ENCODE data around the gene NRG3.

NRG3 gene

GRCh38 chr10:82888809-82889455, 1013.9 kb downstream of the NRG3 start:
- no peaks in the 10 kb centered on the region for H3K36me3 Mint-ChIP-seq (ENCODE audit: low read depth)
- no peak overlapping the region for H3K4me3 Mint-ChIP-seq
- no peaks in the 10 kb centered on the region for H3K4me1 Mint-ChIP-seq (ENCODE audit: low read depth)
- no peaks in the 10 kb centered on the region for H3K9me3 Mint-ChIP-seq
- no peaks in the 10 kb centered on the region for H3K27me3 Mint-ChIP-seq
- no peak overlapping the region for H3K27ac Mint-ChIP-seq
- intact Hi-C loops (cut with micrococcal nuclease) = no loop called here

GRCh38 chr10:82889728-82890127, 1014.7 kb downstream of the NRG3 start:
- intact Hi-C loops (cut with micrococcal nuclease) = no loop called here
- Mint-ChIP-seq H3K27me3 (no peaks in the 10 kb centered on the region), H3K9me3 (no peaks in the 10 kb centered on the region), H3K27ac (no peak overlapping the region), H3K4me1 (ENCODE audit: low read depth) (no peaks in the 10 kb centered on the region), H3K4me3 (no peak overlapping the region), H3K36me3 (ENCODE audit: low read depth) (no peaks in the 10 kb centered on the region)

- intact Hi-C loops (cut with micrococcal nuclease) = no loop called here
- H3K27me3 Mint-ChIP-seq = no peaks in the 10 kb centered on the region
- no peaks in the 10 kb centered on the region for H3K4me1 Mint-ChIP-seq (ENCODE audit: low read depth)
- H3K4me3 Mint-ChIP-seq = no peak overlapping the region
- no peaks in the 10 kb centered on the region for H3K9me3 Mint-ChIP-seq
- H3K36me3 Mint-ChIP-seq (ENCODE audit: low read depth) = no peaks in the 10 kb centered on the region
- H3K27ac Mint-ChIP-seq = no peak overlapping the region
Measured at GRCh38 chr10:82890573-82890972, 1015.6 kb downstream of the NRG3 start.

- H3K36me3 Mint-ChIP-seq (ENCODE audit: low read depth) = no peaks in the 10 kb centered on the region
- intact Hi-C loops (cut with micrococcal nuclease) = no loop called here
- no peaks in the 10 kb centered on the region for H3K4me1 Mint-ChIP-seq (ENCODE audit: low read depth)
- no peak overlapping the region for H3K27ac Mint-ChIP-seq
- H3K9me3 Mint-ChIP-seq = no peaks in the 10 kb centered on the region
- H3K4me3 Mint-ChIP-seq = no peak overlapping the region
- no peaks in the 10 kb centered on the region for H3K27me3 Mint-ChIP-seq
Measured at GRCh38 chr10:82908096-82908495, 1033.1 kb downstream of the NRG3 start.

- H3K27me3 Mint-ChIP-seq = no peaks in the 10 kb centered on the region
- H3K4me3 Mint-ChIP-seq = no peak overlapping the region
- no peak overlapping the region for H3K27ac Mint-ChIP-seq
- H3K9me3 Mint-ChIP-seq = no peaks in the 10 kb centered on the region
- no peaks in the 10 kb centered on the region for H3K4me1 Mint-ChIP-seq (ENCODE audit: low read depth)
- intact Hi-C loops (cut with micrococcal nuclease) = no loop called here
- H3K36me3 Mint-ChIP-seq (ENCODE audit: low read depth) = no peaks in the 10 kb centered on the region
Measured at GRCh38 chr10:82908751-82909150, 1033.8 kb downstream of the NRG3 start.

- Mint-ChIP-seq H3K4me3 (no peak overlapping the region), H3K4me1 (ENCODE audit: low read depth) (no peaks in the 10 kb centered on the region), H3K27ac (no peak overlapping the region), H3K9me3 (no peaks in the 10 kb centered on the region), H3K36me3 (ENCODE audit: low read depth) (no peaks in the 10 kb centered on the region), H3K27me3 (no peaks in the 10 kb centered on the region)
- intact Hi-C loops (cut with micrococcal nuclease) = no loop called here
Measured at GRCh38 chr10:82910301-82910700, 1035.3 kb downstream of the NRG3 start.

- H3K4me3 Mint-ChIP-seq = no peak overlapping the region
- H3K9me3 Mint-ChIP-seq = no peaks in the 10 kb centered on the region
- no peaks in the 10 kb centered on the region for H3K27me3 Mint-ChIP-seq
- H3K27ac Mint-ChIP-seq = no peak overlapping the region
- H3K4me1 Mint-ChIP-seq (ENCODE audit: low read depth) = no peaks in the 10 kb centered on the region
- intact Hi-C loops (cut with micrococcal nuclease) = no loop called here
- H3K36me3 Mint-ChIP-seq (ENCODE audit: low read depth) = no peaks in the 10 kb centered on the region
Measured at GRCh38 chr10:82914655-82915136, 1039.7 kb downstream of the NRG3 start.

GRCh38 chr10:82916941-82917340, 1041.9 kb downstream of the NRG3 start:
- H3K27ac Mint-ChIP-seq = no peak overlapping the region
- no peaks in the 10 kb centered on the region for H3K27me3 Mint-ChIP-seq
- H3K9me3 Mint-ChIP-seq = no peaks in the 10 kb centered on the region
- no peak overlapping the region for H3K4me3 Mint-ChIP-seq
- H3K4me1 Mint-ChIP-seq (ENCODE audit: low read depth) = no peaks in the 10 kb centered on the region
- H3K36me3 Mint-ChIP-seq (ENCODE audit: low read depth) = no peaks in the 10 kb centered on the region
- intact Hi-C loops (cut with micrococcal nuclease) = no loop called here

- H3K4me1 Mint-ChIP-seq (ENCODE audit: low read depth) = no peaks in the 10 kb centered on the region
- no peak overlapping the region for H3K4me3 Mint-ChIP-seq
- no peaks in the 10 kb centered on the region for H3K27me3 Mint-ChIP-seq
- H3K27ac Mint-ChIP-seq = no peak overlapping the region
- no peaks in the 10 kb centered on the region for H3K9me3 Mint-ChIP-seq
- no peaks in the 10 kb centered on the region for H3K36me3 Mint-ChIP-seq (ENCODE audit: low read depth)
- intact Hi-C loops (cut with micrococcal nuclease) = no loop called here
Measured at GRCh38 chr10:82918022-82918421, 1043.0 kb downstream of the NRG3 start.

GRCh38 chr10:82922046-82922445, 1047.1 kb downstream of the NRG3 start:
- no peaks in the 10 kb centered on the region for H3K27me3 Mint-ChIP-seq
- H3K4me3 Mint-ChIP-seq = no peak overlapping the region
- H3K9me3 Mint-ChIP-seq = no peaks in the 10 kb centered on the region

GRCh38 chr10:82922755-82923154, 1047.8 kb downstream of the NRG3 start:
- H3K36me3 Mint-ChIP-seq (ENCODE audit: low read depth) = no peaks in the 10 kb centered on the region
- H3K27ac Mint-ChIP-seq = no peak overlapping the region
- no peaks in the 10 kb centered on the region for H3K4me1 Mint-ChIP-seq (ENCODE audit: low read depth)
- intact Hi-C loops (cut with micrococcal nuclease) = no loop called here
- no peak overlapping the region for H3K4me3 Mint-ChIP-seq
- no peaks in the 10 kb centered on the region for H3K27me3 Mint-ChIP-seq
- H3K9me3 Mint-ChIP-seq = no peaks in the 10 kb centered on the region

More at GRCh38 chr10:82922046-82922445, 1047.1 kb downstream of the NRG3 start:
- no peak overlapping the region for H3K27ac Mint-ChIP-seq
- no peaks in the 10 kb centered on the region for H3K36me3 Mint-ChIP-seq (ENCODE audit: low read depth)
- intact Hi-C loops (cut with micrococcal nuclease) = no loop called here
- no peaks in the 10 kb centered on the region for H3K4me1 Mint-ChIP-seq (ENCODE audit: low read depth)

- H3K27me3 Mint-ChIP-seq = no peaks in the 10 kb centered on the region
- H3K36me3 Mint-ChIP-seq (ENCODE audit: low read depth) = no peaks in the 10 kb centered on the region
- no peaks in the 10 kb centered on the region for H3K4me1 Mint-ChIP-seq (ENCODE audit: low read depth)
- H3K4me3 Mint-ChIP-seq = no peak overlapping the region
- H3K9me3 Mint-ChIP-seq = no peaks in the 10 kb centered on the region
- H3K27ac Mint-ChIP-seq = no peak overlapping the region
- intact Hi-C loops (cut with micrococcal nuclease) = no loop called here
Measured at GRCh38 chr10:82924711-82925110, 1049.7 kb downstream of the NRG3 start.

- Mint-ChIP-seq H3K4me1 (ENCODE audit: low read depth) (no peaks in the 10 kb centered on the region), H3K36me3 (ENCODE audit: low read depth) (no peaks in the 10 kb centered on the region), H3K4me3 (no peak overlapping the region), H3K27ac (no peak overlapping the region), H3K27me3 (no peaks in the 10 kb centered on the region), H3K9me3 (no peaks in the 10 kb centered on the region)
- intact Hi-C loops (cut with micrococcal nuclease) = no loop called here
Measured at GRCh38 chr10:82925547-82925946, 1050.6 kb downstream of the NRG3 start.

GRCh38 chr10:82932451-82932850, 1057.5 kb downstream of the NRG3 start:
- Mint-ChIP-seq H3K36me3 (ENCODE audit: low read depth) (no peaks in the 10 kb centered on the region), H3K9me3 (no peaks in the 10 kb centered on the region), H3K4me3 (no peak overlapping the region), H3K27ac (no peak overlapping the region), H3K27me3 (no peaks in the 10 kb centered on the region), H3K4me1 (ENCODE audit: low read depth) (no peaks in the 10 kb centered on the region)
- intact Hi-C loops (cut with micrococcal nuclease) = no loop called here

GRCh38 chr10:82934429-82934828, 1059.4 kb downstream of the NRG3 start:
- intact Hi-C loops (cut with micrococcal nuclease) = no loop called here
- Mint-ChIP-seq H3K4me1 (ENCODE audit: low read depth) (no peaks in the 10 kb centered on the region), H3K9me3 (no peaks in the 10 kb centered on the region), H3K4me3 (no peak overlapping the region), H3K36me3 (ENCODE audit: low read depth) (no peaks in the 10 kb centered on the region), H3K27me3 (no peaks in the 10 kb centered on the region), H3K27ac (no peak overlapping the region)
